Ovary (tissue), 3 donors: ENCODE data around the gene DCT.

Experiments used
- EP300 ChIP-seq: sonication (generic); formaldehyde crosslinking; IDR thresholded peaks from one replicate; pipeline ENCODE4 v1.6.1; 2017; ENCODE audit warnings: antibody characterized with exemption
- POLR2A ChIP-seq: fragments of 450-650 bp; IDR thresholded peaks from one replicate; pipeline ENCODE4 v1.6.1; 2017; ENCODE audit warnings: antibody characterized with exemption, mild to moderate bottlenecking, moderate library complexity
- TF ChIP-seq, protein P1 (sequence below), 3 donors: fragments of 450-650 bp in 2 of 3; fragments of 200-600 bp in 1 of 3; IDR thresholded peaks; one replicate each; pipeline versions ENCODE4 v1.5.1 to v1.8.0; 2016 to 2022; ENCODE audit warnings: antibody characterized with exemption in 3 of 3, mild to moderate bottlenecking in 1 of 3
- donor health status: DM: no; HTN: no; CAD: no.

DNA sequence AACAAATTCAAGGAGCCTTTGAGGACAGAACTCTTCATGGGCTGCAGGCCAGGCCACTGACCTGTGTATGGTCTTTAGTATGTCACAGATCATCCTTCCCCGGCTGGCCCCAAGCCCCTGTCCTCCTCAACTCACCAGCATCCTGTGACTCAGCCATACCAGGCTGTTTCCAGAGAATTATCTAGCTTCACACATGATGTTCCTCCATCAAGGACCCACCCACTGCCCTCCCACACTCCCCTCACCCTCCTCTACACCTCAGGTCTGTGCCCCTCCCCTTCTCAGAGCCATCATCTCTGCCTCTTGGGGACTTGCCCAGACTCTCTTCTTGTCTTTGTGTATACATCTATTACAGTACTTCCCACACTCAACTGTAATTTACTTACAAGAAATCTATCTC, 14.7 kb downstream of the DCT start:
- TF ChIP-seq, protein P1, sequence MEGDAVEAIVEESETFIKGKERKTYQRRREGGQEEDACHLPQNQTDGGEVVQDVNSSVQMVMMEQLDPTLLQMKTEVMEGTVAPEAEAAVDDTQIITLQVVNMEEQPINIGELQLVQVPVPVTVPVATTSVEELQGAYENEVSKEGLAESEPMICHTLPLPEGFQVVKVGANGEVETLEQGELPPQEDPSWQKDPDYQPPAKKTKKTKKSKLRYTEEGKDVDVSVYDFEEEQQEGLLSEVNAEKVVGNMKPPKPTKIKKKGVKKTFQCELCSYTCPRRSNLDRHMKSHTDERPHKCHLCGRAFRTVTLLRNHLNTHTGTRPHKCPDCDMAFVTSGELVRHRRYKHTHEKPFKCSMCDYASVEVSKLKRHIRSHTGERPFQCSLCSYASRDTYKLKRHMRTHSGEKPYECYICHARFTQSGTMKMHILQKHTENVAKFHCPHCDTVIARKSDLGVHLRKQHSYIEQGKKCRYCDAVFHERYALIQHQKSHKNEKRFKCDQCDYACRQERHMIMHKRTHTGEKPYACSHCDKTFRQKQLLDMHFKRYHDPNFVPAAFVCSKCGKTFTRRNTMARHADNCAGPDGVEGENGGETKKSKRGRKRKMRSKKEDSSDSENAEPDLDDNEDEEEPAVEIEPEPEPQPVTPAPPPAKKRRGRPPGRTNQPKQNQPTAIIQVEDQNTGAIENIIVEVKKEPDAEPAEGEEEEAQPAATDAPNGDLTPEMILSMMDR (IDR thresholded peaks at IDR 0.05) = no peak
- TF ChIP-seq EP300 = no peak
- no peak for TF ChIP-seq POLR2A
